ENCODE measurements around the gene SMURF1.

SMURF1 gene

GRCh38 chr7:99095698-99096097, 48.2 kb downstream of the SMURF1 start:
- Histone ChIP-seq H3K9me2 (ENCODE audit: low read depth, low read length) (no peaks in the 10 kb centered on the region), H4K20me1 (ENCODE audit: insufficient read depth, low read length) (no peaks in the 10 kb centered on the region), H3K27ac (ENCODE audit: low read depth, low read length, poor library complexity, severe bottlenecking) (no peak overlapping the region), H3K9me3 (ENCODE audit: low read length) (peaks cover 13% of the 10 kb centered on the region), H3K4me3 (ENCODE audit: low read depth, low read length, poor library complexity, severe bottlenecking) (no peak overlapping the region), H3K9ac (ENCODE audit: low read length) (no peak overlapping the region), H3K4me1 (ENCODE audit: insufficient read depth, low read length, severe bottlenecking) (no peaks in the 10 kb centered on the region), H3F3A (ENCODE audit: insufficient read depth, low read length) (no peaks in the 10 kb centered on the region), H3K4me2 (ENCODE audit: low read length) (no peak overlapping the region), H3K36me3 (ENCODE audit: insufficient read depth, low read length) (peaks cover 6% of the 10 kb centered on the region; the same call in 1 of the 2 replicates), H3K27me3 (ENCODE audit: insufficient read depth, low read length) (no peaks in the 10 kb centered on the region), H2AFZ (ENCODE audit: low read length) (no peak overlapping the region), H3K79me2 (ENCODE audit: insufficient read depth, low read length) (peaks cover 40% of the 10 kb centered on the region; the same call in 1 of the 2 replicates)
- no peak for TF ChIP-seq CTCF (IDR thresholded peaks at IDR 0.05; ENCODE audit: low read length)
- TF ChIP-seq EZH2 (IDR thresholded peaks at IDR 0.05; ENCODE audit: borderline replicate concordance, low read length), result no peak

GRCh38 chr7:99094401-99094800, 49.5 kb downstream of the SMURF1 start:
- no peak overlapping the region for H3K4me2 ChIP-seq (ENCODE audit: low read length)
- no peak for TF ChIP-seq EZH2 (IDR thresholded peaks at IDR 0.05; ENCODE audit: borderline replicate concordance, low read length)
- TF ChIP-seq CTCF (IDR thresholded peaks at IDR 0.05; ENCODE audit: low read length), result no peak
- H3K4me1 ChIP-seq (ENCODE audit: insufficient read depth, low read length, severe bottlenecking), result no peaks in the 10 kb centered on the region
- peaks cover 1% of the 10 kb centered on the region; the same call in 1 of the 2 replicates for H3K36me3 ChIP-seq (ENCODE audit: insufficient read depth, low read length)
- H4K20me1 ChIP-seq (ENCODE audit: insufficient read depth, low read length), result no peaks in the 10 kb centered on the region
- H3K9me3 ChIP-seq (ENCODE audit: low read length), result peaks cover 9% of the 10 kb centered on the region
- H3F3A ChIP-seq (ENCODE audit: insufficient read depth, low read length), result no peaks in the 10 kb centered on the region
- no peak overlapping the region for H3K9ac ChIP-seq (ENCODE audit: low read length)
- no peak overlapping the region for H3K4me3 ChIP-seq (ENCODE audit: low read depth, low read length, poor library complexity, severe bottlenecking)
- no peaks in the 10 kb centered on the region for H3K27me3 ChIP-seq (ENCODE audit: insufficient read depth, low read length)
- no peak overlapping the region for H3K27ac ChIP-seq (ENCODE audit: low read depth, low read length, poor library complexity, severe bottlenecking)
- peaks cover 47% of the 10 kb centered on the region; the same call in 1 of the 2 replicates for H3K79me2 ChIP-seq (ENCODE audit: insufficient read depth, low read length)
- no peak overlapping the region for H2AFZ ChIP-seq (ENCODE audit: low read length)
- H3K9me2 ChIP-seq (ENCODE audit: low read depth, low read length), result no peaks in the 10 kb centered on the region

GRCh38 chr7:99092064-99092720, 51.7 kb downstream of the SMURF1 start:
- peaks cover 43% of the 10 kb centered on the region; the same call in 1 of the 2 replicates for H3K79me2 ChIP-seq (ENCODE audit: insufficient read depth, low read length)
- no peaks in the 10 kb centered on the region for H3K9me3 ChIP-seq (ENCODE audit: low read length)
- H3K4me3 ChIP-seq (ENCODE audit: low read depth, low read length, poor library complexity, severe bottlenecking), result no peak overlapping the region
- H3K9ac ChIP-seq (ENCODE audit: low read length), result no peak overlapping the region
- H3K4me2 ChIP-seq (ENCODE audit: low read length), result no peak overlapping the region
- TF ChIP-seq CTCF (IDR thresholded peaks at IDR 0.05; ENCODE audit: low read length), result no peak
- no peak for TF ChIP-seq EZH2 (IDR thresholded peaks at IDR 0.05; ENCODE audit: borderline replicate concordance, low read length)
- H3K36me3 ChIP-seq (ENCODE audit: insufficient read depth, low read length), result no peaks in the 10 kb centered on the region
- H4K20me1 ChIP-seq (ENCODE audit: insufficient read depth, low read length), result no peaks in the 10 kb centered on the region
- no peak overlapping the region for H3K27ac ChIP-seq (ENCODE audit: low read depth, low read length, poor library complexity, severe bottlenecking)
- no peaks in the 10 kb centered on the region for H3F3A ChIP-seq (ENCODE audit: insufficient read depth, low read length)
- no peak overlapping the region for H2AFZ ChIP-seq (ENCODE audit: low read length)
- no peaks in the 10 kb centered on the region for H3K9me2 ChIP-seq (ENCODE audit: low read depth, low read length)
- no peaks in the 10 kb centered on the region for H3K4me1 ChIP-seq (ENCODE audit: insufficient read depth, low read length, severe bottlenecking)
- H3K27me3 ChIP-seq (ENCODE audit: insufficient read depth, low read length), result no peaks in the 10 kb centered on the region
